ENCODE results near the gene TMEM117.
"Not testable (repeated sequence)": the region's sequence is repeated elsewhere in the genome, so short reads cannot be mapped to it uniquely, and the experiment has no call there.

The TMEM117 gene

GRCh38 chr12:44223736-44224135 lies 387.9 kb downstream of the TMEM117 start:
- DNase-seq (ENCODE audit: low read depth): no peak

GRCh38 chr12:44224399-44225148 lies 388.7 kb downstream of the TMEM117 start:
- no peak for DNase-seq (ENCODE audit: low read depth)

GRCh38 chr12:44225149-44225510 lies 389.2 kb downstream of the TMEM117 start:
- DNase-seq (ENCODE audit: low read depth): no peak

GRCh38 chr12:44227616-44228015 lies 391.7 kb downstream of the TMEM117 start:
- no peak for DNase-seq (ENCODE audit: low read depth)

GRCh38 chr12:44229846-44230245 lies 394.0 kb downstream of the TMEM117 start:
- DNase-seq (ENCODE audit: low read depth): no peak

- no peak for DNase-seq (ENCODE audit: low read depth)
Observed at GRCh38 chr12:44235674-44236073, 399.8 kb downstream of the TMEM117 start.

- no peak for DNase-seq (ENCODE audit: low read depth)
Observed at GRCh38 chr12:44240186-44240585, 404.3 kb downstream of the TMEM117 start.

- DNase-seq (ENCODE audit: low read depth): no peak
Observed at GRCh38 chr12:44245932-44246331, 410.1 kb downstream of the TMEM117 start.

- DNase-seq (ENCODE audit: low read depth): no peak
Observed at GRCh38 chr12:44246482-44247105, 410.7 kb downstream of the TMEM117 start.

- DNase-seq (ENCODE audit: low read depth): no peak
Observed at GRCh38 chr12:44247588-44247987, 411.7 kb downstream of the TMEM117 start.

GRCh38 chr12:44248436-44248835 lies 412.6 kb downstream of the TMEM117 start:
- DNase-seq (ENCODE audit: low read depth): no peak

GRCh38 chr12:44250440-44250839 lies 414.6 kb downstream of the TMEM117 start:
- DNase-seq (ENCODE audit: low read depth): not testable (repeated sequence)

- no peak for DNase-seq (ENCODE audit: low read depth)
Observed at GRCh38 chr12:44253338-44253856, 417.5 kb downstream of the TMEM117 start.

- DNase-seq (ENCODE audit: low read depth): no peak
Observed at GRCh38 chr12:44258246-44258645, 422.4 kb downstream of the TMEM117 start.

GRCh38 chr12:44259890-44260289 lies 424.0 kb downstream of the TMEM117 start:
- DNase-seq (ENCODE audit: low read depth): no peak

- DNase-seq (ENCODE audit: low read depth): no peak
Observed at GRCh38 chr12:44260581-44260980, 424.7 kb downstream of the TMEM117 start.

GRCh38 chr12:44285321-44285960 lies 449.6 kb downstream of the TMEM117 start:
- DNase-seq (ENCODE audit: low read depth): no peak

- DNase-seq (ENCODE audit: low read depth): no peak
Observed at GRCh38 chr12:44286336-44286735, 450.5 kb downstream of the TMEM117 start.

- no peak for DNase-seq (ENCODE audit: low read depth)
Observed at GRCh38 chr12:44286821-44287505, 451.1 kb downstream of the TMEM117 start.

- no peak for DNase-seq (ENCODE audit: low read depth)
Observed at GRCh38 chr12:44287545-44287944, 451.7 kb downstream of the TMEM117 start.

- no peak for DNase-seq (ENCODE audit: low read depth)
Observed at GRCh38 chr12:44294649-44295048, 458.8 kb downstream of the TMEM117 start.

- no peak for DNase-seq (ENCODE audit: low read depth)
Observed at GRCh38 chr12:44295958-44296623, 460.2 kb downstream of the TMEM117 start.

Measured in stimulated activated CD8-positive, alpha-beta memory T cell treated with anti-CD3 and anti-CD28 coated beads, Interleukin-15, amount 100 ng/mL, for 24 hours (primary cell).